Sigmoid colon (tissue), 7 donors: Measurements from ENCODE around the gene TRAF2. TPM values are rescaled to one million over a fixed set of nuclear protein-coding genes. Genes with fewer than 3 reads are reported as not detected.

Experiments
- DNase-seq: peaks from one replicate; pipeline ENCODE4 v3.0.0-alpha.2; 2019
- H3K27ac ChIP-seq, 4 donors: fragments of 200-600 bp; sonication (generic); one replicate each; pipeline ENCODE4 v1.5.1; 2016 to 2019; ENCODE audit warnings: mild to moderate bottlenecking in 1 of 4
- H3K27me3 ChIP-seq, 3 donors: fragments of 200-600 bp; sonication (generic); one replicate each; pipeline ENCODE4 v1.5.1; 2019; ENCODE audit warnings: mild to moderate bottlenecking in 1 of 3
- H3K36me3 ChIP-seq, 4 donors: fragments of 200-600 bp; sonication (generic); one replicate each; pipeline ENCODE4 v1.5.1; 2016 to 2019
- H3K4me1 ChIP-seq, 4 donors: fragments of 200-600 bp; sonication (generic); one replicate each; pipeline ENCODE4 v1.5.1; 2017 to 2019
- H3K4me3 ChIP-seq, 4 donors: fragments of 200-600 bp; sonication (generic); one replicate each; pipeline ENCODE4 v1.5.1; 2017 to 2019; ENCODE audit warnings: mild to moderate bottlenecking in 2 of 4, moderate library complexity in 1 of 4
- H3K9me3 ChIP-seq, 4 donors: fragments of 200-600 bp in 3 of 4; sonication (generic) in 3 of 4; one replicate each; pipeline versions ENCODE4 v1.5.1 to v1.6.1; 2013 to 2019
- CTCF ChIP-seq, 4 experiments: fragments of 450-650 bp in 3 of 4; fragments of 200-600 bp in 1 of 4; IDR thresholded peaks; one replicate each; pipeline ENCODE4 v1.5.1; 2016 to 2019; ENCODE audit warnings: antibody characterized with exemption in 4 of 4, mild to moderate bottlenecking in 3 of 4, moderate library complexity in 2 of 4
- EP300 ChIP-seq, 4 donors: sonication (generic); formaldehyde crosslinking; IDR thresholded peaks; one replicate each; pipeline ENCODE4 v1.6.1; 2017; ENCODE audit warnings: antibody characterized with exemption in 4 of 4
- POLR2A ChIP-seq, 2 donors: fragments of 450-650 bp; IDR thresholded peaks; one replicate each; pipeline ENCODE4 v1.6.1; 2016; ENCODE audit warnings: antibody characterized with exemption in 2 of 2, mild to moderate bottlenecking in 2 of 2, moderate library complexity in 2 of 2
- POLR2AphosphoS5 ChIP-seq, 4 donors: sonication (generic); formaldehyde crosslinking; IDR thresholded peaks; one replicate each; pipeline ENCODE4 v1.6.1; 2017; ENCODE audit warnings: antibody characterized with exemption in 4 of 4
- WGBS, 2 donors: extraction: QIAGEN DNeasy Blood & Tissue Kit; methylation state at CpG; one replicate each; pipeline ENCODE4 v1.1.7; 2013; 5-methylcytosine and 5-hydroxymethylcytosine counted together
- intact Hi-C: fragments of 100-400 bp; cut with DNase I; formaldehyde crosslinking; loops from one replicate; pipeline ENCODE4 v1.15.1; 2023
- polyA plus RNA-seq, 3 donors: library from polyadenylated mRNA; stranded (reverse); fragments of 200-250 nt; gene quantifications; one replicate each; pipeline ENCODE4 v1.2.3, GENCODE V29; 2013
- total RNA-seq, 4 donors: library from RNA; depleted of rRNA; stranded (reverse); fragments of >200 nt; gene quantifications; one replicate each; pipeline ENCODE4 v1.1.0, GENCODE V29; 2016
- donor health status: healthy with polysubstance abuse.
- donor health status: Bipolar disorder and iron deficiency.
- donor health status: healthy.

TRAF2 gene
- total and polyA plus RNA-seq, 7 donors, result 1.8 to 21.9 (median 5.5) TPM

- H3K4me1 ChIP-seq, result no peaks in the 10 kb centered on the region
- peaks cover 0 to 26% (median 8%) of the 10 kb centered on the region in 4 donors for H3K36me3 ChIP-seq
- intact Hi-C loops, result no loop called here
These were observed 42.3 kb downstream of the TRAF2 start for GRCh38 chr9:136928591-136928990.

GRCh38 chr9:136930014-136930413 lies 43.7 kb downstream of the TRAF2 start:
- H3K4me3 ChIP-seq, result no peak overlapping the region
- no peaks in the 10 kb centered on the region for H3K4me1 ChIP-seq
- 95 to 97% methylated on average over 4 of the region's 4 CpGs for WGBS, 2 donors
- intact Hi-C loops, result no loop called here
- no peak for DNase-seq
- H3K27me3 ChIP-seq, result no peaks in the 10 kb centered on the region
- peaks cover 0 to 14% (median 8%) of the 10 kb centered on the region in 4 donors for H3K36me3 ChIP-seq
- no peaks in the 10 kb centered on the region for H3K9me3 ChIP-seq
- TF ChIP-seq POLR2A (IDR thresholded peaks at IDR 0.05), result no peak
- no peak for TF ChIP-seq POLR2AphosphoS5 (IDR thresholded peaks at IDR 0.05)
- no peak for TF ChIP-seq CTCF (IDR thresholded peaks at IDR 0.05)
- TF ChIP-seq EP300 (IDR thresholded peaks at IDR 0.05), result no peak
- H3K27ac ChIP-seq, result no peak overlapping the region

More at GRCh38 chr9:136928591-136928990, 42.3 kb downstream of the TRAF2 start:
- no peak overlapping the region for H3K27ac ChIP-seq
- DNase-seq, result no peak
- H3K9me3 ChIP-seq, result no peaks in the 10 kb centered on the region
- 84 to 85% methylated on average over 9 of the region's 9 CpGs for WGBS, 2 donors
- H3K27me3 ChIP-seq, result no peaks in the 10 kb centered on the region
- no peak overlapping the region for H3K4me3 ChIP-seq
- TF ChIP-seq CTCF (IDR thresholded peaks at IDR 0.05) (no peak), POLR2AphosphoS5 (IDR thresholded peaks at IDR 0.05) (no peak), POLR2A (IDR thresholded peaks at IDR 0.05) (no peak), EP300 (IDR thresholded peaks at IDR 0.05) (no peak)

DNA sequence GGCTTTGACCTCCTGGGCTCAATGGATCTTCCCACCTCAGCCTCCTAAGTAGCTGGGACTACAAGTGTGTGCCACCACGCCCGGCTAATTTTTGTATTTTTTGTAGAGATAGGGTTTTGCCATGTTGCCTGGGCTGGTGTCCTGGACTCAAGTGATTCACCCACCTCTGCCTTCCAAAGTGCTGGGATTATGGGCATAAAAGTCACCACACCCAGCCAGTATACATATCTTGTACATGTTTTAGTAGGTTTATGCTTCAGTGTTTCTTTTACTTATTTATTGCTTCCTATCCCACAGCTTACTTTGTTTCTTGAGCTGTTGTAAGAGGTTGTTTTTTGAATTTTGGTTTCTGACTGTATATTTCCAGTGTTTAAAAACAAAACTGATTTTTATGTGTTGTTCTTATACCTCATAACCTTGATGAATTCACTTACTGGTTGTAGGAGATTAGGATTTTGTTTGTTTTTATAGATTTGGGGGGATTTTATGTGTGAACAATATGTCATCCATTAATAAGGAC lies 45.4 kb downstream of the TRAF2 start:
- Histone ChIP-seq H3K36me3 (peaks cover 0 to under 1% (median 0%) of the 10 kb centered on the region in 4 donors), H3K27me3 (no peaks in the 10 kb centered on the region), H3K9me3 (no peaks in the 10 kb centered on the region), H3K4me3 (no peak overlapping the region), H3K27ac (no peak overlapping the region), H3K4me1 (no peaks in the 10 kb centered on the region)
- no peak for TF ChIP-seq POLR2AphosphoS5 (IDR thresholded peaks at IDR 0.05)
- no peak for TF ChIP-seq POLR2A (IDR thresholded peaks at IDR 0.05)
- TF ChIP-seq EP300 (IDR thresholded peaks at IDR 0.05), result no peak
- no peak for TF ChIP-seq CTCF (IDR thresholded peaks at IDR 0.05)
- DNase-seq, result no peak
- 95% methylated on average over 2 of the region's 2 CpGs for WGBS, 2 donors
- intact Hi-C loops, result no loop called here

DNA sequence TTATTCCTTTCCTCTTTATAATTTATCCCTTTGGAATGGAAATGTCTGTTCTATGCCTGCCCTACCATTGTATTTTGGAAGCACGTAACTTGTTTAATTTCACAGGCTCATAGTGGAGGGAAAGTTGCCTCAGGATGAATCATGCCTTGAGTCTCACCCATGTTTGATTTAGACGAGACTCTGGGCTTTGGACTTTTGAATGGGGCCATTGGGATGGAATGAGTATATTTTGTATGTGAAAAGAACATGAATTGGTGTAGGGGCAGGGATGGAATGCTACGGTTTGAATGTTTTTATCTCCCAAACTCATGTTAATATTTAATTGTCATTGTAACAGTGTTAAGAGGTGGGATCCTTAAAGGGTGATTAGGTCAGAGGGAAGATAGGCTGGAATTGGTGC lies 48.0 kb downstream of the TRAF2 start:
- Histone ChIP-seq H3K27me3 (no peaks in the 10 kb centered on the region), H3K36me3 (peaks cover 0 to 18% (median 3%) of the 10 kb centered on the region in 4 donors), H3K4me3 (no peak overlapping the region), H3K27ac (no peak overlapping the region), H3K4me1 (no peaks in the 10 kb centered on the region), H3K9me3 (no peaks in the 10 kb centered on the region)
- TF ChIP-seq CTCF (IDR thresholded peaks at IDR 0.05), result no peak
- no peak for TF ChIP-seq POLR2A (IDR thresholded peaks at IDR 0.05)
- no peak for TF ChIP-seq EP300 (IDR thresholded peaks at IDR 0.05)
- no peak for TF ChIP-seq POLR2AphosphoS5 (IDR thresholded peaks at IDR 0.05)
- intact Hi-C loops, result no loop called here
- WGBS, 2 donors, result 81 to 90% methylated on average over 3 of the region's 3 CpGs
- no peak for DNase-seq

- Histone ChIP-seq H3K27ac (no peak overlapping the region), H3K4me3 (no peak overlapping the region), H3K9me3 (no peaks in the 10 kb centered on the region), H3K27me3 (no peaks in the 10 kb centered on the region), H3K4me1 (no peaks in the 10 kb centered on the region), H3K36me3 (peaks cover 10 to 31% (median 17%) of the 10 kb centered on the region in 4 donors)
- DNase-seq, result no peak
- WGBS, 2 donors, result 84 to 90% methylated on average over 3 of the region's 3 CpGs
- TF ChIP-seq POLR2A (IDR thresholded peaks at IDR 0.05), result no peak
- no peak for TF ChIP-seq POLR2AphosphoS5 (IDR thresholded peaks at IDR 0.05)
- TF ChIP-seq CTCF (IDR thresholded peaks at IDR 0.05), result no peak
- TF ChIP-seq EP300 (IDR thresholded peaks at IDR 0.05), result no peak
- intact Hi-C loops, result no loop called here
These were observed 49.3 kb downstream of the TRAF2 start for GRCh38 chr9:136935651-136936050.
